HepG2 (cell line): Measurements from ENCODE around the gene PSMB10. TPM values are rescaled to one million over a fixed set of nuclear protein-coding genes. Genes with fewer than 3 reads are reported as not detected.

ENCODE experiments used
- ARNTL ChIP-seq: sonication (generic); formaldehyde crosslinking; IDR thresholded peaks from 2 replicates; pipeline ENCODE4 v1.4.0; 2020; ENCODE audit warnings: mild to moderate bottlenecking, missing genetic modification reagents
- ASH2L ChIP-seq: fragments of 300-600, 200-600 bp; sonication (generic); IDR thresholded peaks from 2 replicates; pipeline ENCODE4 v1.7.0; 2017; ENCODE audit warnings: low read depth, mild to moderate bottlenecking, moderate library complexity, mixed read lengths, low read length; ENCODE audit not compliant: insufficient read length
- ATAD3A ChIP-seq: sonication (generic); formaldehyde crosslinking; IDR thresholded peaks from 2 replicates; pipeline ENCODE4 v1.4.0; 2020; ENCODE audit warnings: missing genetic modification reagents
- CEBPB ChIP-seq: IDR thresholded peaks from 2 replicates; pipeline ENCODE4 v1.6.1; 2011; ENCODE audit warnings: low read depth, low read length, improper control_type of control experiment, borderline replicate concordance
- DMAP1 ChIP-seq: IDR thresholded peaks from 2 replicates; pipeline ENCODE4 v1.6.1; 2016
- EEA1 ChIP-seq: sonication (generic); formaldehyde crosslinking; IDR thresholded peaks from 2 replicates; pipeline ENCODE4 v1.5.1; 2020; ENCODE audit warnings: mild to moderate bottlenecking, missing genetic modification reagents, borderline replicate concordance
- HDAC1 ChIP-seq: sonication (generic); formaldehyde crosslinking; IDR thresholded peaks from 2 replicates; pipeline ENCODE4 v1.5.1; 2020; ENCODE audit warnings: mild to moderate bottlenecking, missing genetic modification reagents
- HMG20B ChIP-seq: conservative IDR thresholded peaks from 2 replicates; pipeline ENCODE4 v1.6.1; 2016; ENCODE audit warnings: missing genetic modification reagents, missing compliant biosample characterization
- HMGXB4 ChIP-seq, 2 experiments: sonication (generic) in 1 of 2; formaldehyde crosslinking in 1 of 2; IDR thresholded peaks; 2 replicates each; pipeline versions ENCODE4 v1.4.0 to v1.6.1; 2018 to 2020; ENCODE audit warnings: missing genetic modification reagents in 2 of 2, borderline replicate concordance in 1 of 2, low read depth in 1 of 2, mild to moderate bottlenecking in 1 of 2, missing biosample characterization in 1 of 2
- MEIS1 ChIP-seq: sonication (generic); formaldehyde crosslinking; IDR thresholded peaks from 2 replicates; pipeline ENCODE4 v1.9.0; 2021; ENCODE audit warnings: mild to moderate bottlenecking, missing genetic modification reagents, moderate library complexity, borderline replicate concordance
- MTF1 ChIP-seq: sonication (generic); formaldehyde crosslinking; IDR thresholded peaks from 2 replicates; pipeline ENCODE4 v1.5.0; 2020; ENCODE audit warnings: missing genetic modification reagents
- MXD4 ChIP-seq: IDR thresholded peaks from 2 replicates; pipeline ENCODE4 v1.6.1; 2016; ENCODE audit warnings: mild to moderate bottlenecking, missing biosample characterization, missing genetic modification reagents
- NFRKB ChIP-seq: fragments of 450-650 bp; IDR thresholded peaks from 2 replicates; pipeline ENCODE4 v1.6.1; 2017
- NR0B2 ChIP-seq: sonication (generic); formaldehyde crosslinking; IDR thresholded peaks from 2 replicates; pipeline ENCODE4 v1.4.0; 2020; ENCODE audit warnings: mild to moderate bottlenecking, missing genetic modification reagents
- NR2F1 ChIP-seq, 2 experiments: fragments of 450-650 bp in 1 of 2; formaldehyde crosslinking in 1 of 2; IDR thresholded peaks; 2 replicates each; pipeline versions ENCODE4 v1.5.0 to v1.6.1; 2016 to 2020; ENCODE audit warnings: mild to moderate bottlenecking in 1 of 2, missing compliant biosample characterization in 1 of 2, missing genetic modification reagents in 1 of 2, moderate library complexity in 1 of 2
- PATZ1 ChIP-seq: sonication (generic); formaldehyde crosslinking; IDR thresholded peaks from 2 replicates; pipeline ENCODE4 v1.4.0; 2020; ENCODE audit warnings: missing genetic modification reagents
- SMC3 ChIP-seq: IDR thresholded peaks from 2 replicates; pipeline ENCODE4 v1.6.1; 2011; ENCODE audit warnings: low read length, improper control_type of control experiment
- THRA ChIP-seq: sonication (generic); formaldehyde crosslinking; IDR thresholded peaks from 2 replicates; pipeline ENCODE4 v1.4.0; 2020; ENCODE audit warnings: missing genetic modification reagents, borderline replicate concordance
- YEATS2 ChIP-seq: sonication (generic); formaldehyde crosslinking; IDR thresholded peaks from 2 replicates; pipeline ENCODE4 v1.4.0; 2020; ENCODE audit warnings: missing genetic modification reagents, borderline replicate concordance
- ZNF264 ChIP-seq: sonication (generic); formaldehyde crosslinking; IDR thresholded peaks from 2 replicates; pipeline ENCODE4 v1.4.0; 2020; ENCODE audit warnings: missing genetic modification reagents
- ZNF343 ChIP-seq: sonication (generic); formaldehyde crosslinking; IDR thresholded peaks from 2 replicates; pipeline ENCODE4 v1.4.0; 2020; ENCODE audit warnings: mild to moderate bottlenecking, missing genetic modification reagents
- ZNF546 ChIP-seq: sonication (generic); formaldehyde crosslinking; conservative IDR thresholded peaks from 2 replicates; pipeline ENCODE4 v1.8.1; 2023; ENCODE audit warnings: mild to moderate bottlenecking, missing genetic modification reagents
- ZNF629 ChIP-seq: sonication (generic); formaldehyde crosslinking; conservative IDR thresholded peaks from 2 replicates; pipeline ENCODE4 v1.5.0; 2020; ENCODE audit warnings: missing genetic modification reagents
- ZNF691 ChIP-seq: sonication (generic); formaldehyde crosslinking; IDR thresholded peaks from 2 replicates; pipeline ENCODE4 v1.4.0; 2020; ENCODE audit warnings: missing genetic modification reagents, low read depth, mild to moderate bottlenecking, borderline replicate concordance
- ZSCAN21 ChIP-seq: sonication (generic); formaldehyde crosslinking; IDR thresholded peaks from 2 replicates; pipeline ENCODE4 v1.8.0; 2022; ENCODE audit warnings: mild to moderate bottlenecking, missing genetic modification reagents, moderate library complexity, borderline replicate concordance
- polyA plus RNA-seq, 8 experiments: library from polyadenylated mRNA; depleted of rRNA in 3 of 8; stranded (reverse) in 7 of 8; unstranded in 1 of 8; fragments of >200 nt; fragmentation: Illumina TruSeq in 4 of 8; extraction: Trizol in 4 of 8; gene quantifications; 2 replicates each; pipeline versions ENCODE4 v1.2.1 to v1.2.3, GENCODE V29; 2011 to 2016; ENCODE audit warnings: low read depth in 4 of 8, missing spikeins in 1 of 8, mixed read lengths in 1 of 8; ENCODE audit not compliant: insufficient read depth in 1 of 8
- total RNA-seq, 5 experiments: library from RNA; depleted of rRNA; stranded (reverse); fragments of >200 nt; fragmentation: Illumina TruSeq; extraction: Trizol; gene quantifications; 2 replicates each; pipeline ENCODE4 v1.2.3, GENCODE V29; 2016; ENCODE audit warnings: low read depth in 1 of 5

PSMB10 gene
- total and polyA plus RNA-seq, 2 of the 13 experiments (the other 11 are each of a cell fraction or from before 2014, with no cell fraction given): 12.7 to 65.9 TPM

- TF ChIP-seq ASH2L (peak; percentile 76), NR0B2 (CRISPR knock-in tag) (0 out of 2 replicates have a peak, but pooled peaks have one; percentile 13), HMGXB4 (CRISPR knock-in tag; IDR thresholded peaks at IDR 0.05; ENCODE audit: borderline replicate concordance in 1 of 2, low read depth in 1 of 2) (peak in 1 of 2 experiments; percentile 28; a peak in 1 of 4 replicates), NR2F1 (CRISPR knock-in tag; IDR thresholded peaks at IDR 0.05) (peak; percentile 98 to 99), MEIS1 (CRISPR knock-in tag) (peak; percentile 72; the same call in 1 of the 2 replicates), EEA1 (CRISPR knock-in tag) (no peak), ARNTL (CRISPR knock-in tag) (peak; percentile 66; the same call in 1 of the 2 replicates), DMAP1 (CRISPR knock-in tag) (no peak), SMC3 (0 out of 2 replicates have a peak, but pooled peaks have one; percentile 0), ZNF629 (peak; percentile 39; the same call in 1 of the 2 replicates), ZSCAN21 (CRISPR knock-in tag) (peak; percentile 51; the same call in 1 of the 2 replicates), HDAC1 (peak; percentile 87), MXD4 (no peak; the same call in 1 of the 2 replicates), ZNF264 (CRISPR knock-in tag) (peak; percentile 12; the same call in 1 of the 2 replicates), PATZ1 (CRISPR knock-in tag) (peak; percentile 87), THRA (CRISPR knock-in tag) (peak; percentile 53; the same call in 1 of the 2 replicates), YEATS2 (CRISPR knock-in tag) (no peak), MTF1 (CRISPR knock-in tag) (no peak), ZNF691 (no peak; the same call in none of the 2 replicates), CEBPB (peak; percentile 67), ZNF546 (no peak), NFRKB (no peak), ATAD3A (no peak), HMG20B (no peak; the same call in 1 of the 2 replicates), ZNF343 (CRISPR knock-in tag) (0 out of 2 replicates have a peak, but pooled peaks have one; percentile 4)
Observed at GRCh38 chr16:67943256-67943618, 6.6 kb upstream of the PSMB10 start (continued).
